Measurements from ENCODE around the gene XKR8. TPM values are rescaled to one million over a fixed set of nuclear protein-coding genes. Genes with fewer than 3 reads are reported as not detected.

XKR8 gene
- total and polyA plus RNA-seq, 2 of the 4 experiments (the other 2 are of a cell fraction), result 1.1 to 10.7 TPM

GRCh38 chr1:27960762-27961645 lies 1.2 kb downstream of the XKR8 start (continued):
- TF ChIP-seq RAD21 (IDR thresholded peaks at IDR 0.05; ENCODE audit: low read length) (no peak), NFE2L2 (IDR thresholded peaks at IDR 0.05; ENCODE audit: low read depth, low read length) (no peak)

DNA sequence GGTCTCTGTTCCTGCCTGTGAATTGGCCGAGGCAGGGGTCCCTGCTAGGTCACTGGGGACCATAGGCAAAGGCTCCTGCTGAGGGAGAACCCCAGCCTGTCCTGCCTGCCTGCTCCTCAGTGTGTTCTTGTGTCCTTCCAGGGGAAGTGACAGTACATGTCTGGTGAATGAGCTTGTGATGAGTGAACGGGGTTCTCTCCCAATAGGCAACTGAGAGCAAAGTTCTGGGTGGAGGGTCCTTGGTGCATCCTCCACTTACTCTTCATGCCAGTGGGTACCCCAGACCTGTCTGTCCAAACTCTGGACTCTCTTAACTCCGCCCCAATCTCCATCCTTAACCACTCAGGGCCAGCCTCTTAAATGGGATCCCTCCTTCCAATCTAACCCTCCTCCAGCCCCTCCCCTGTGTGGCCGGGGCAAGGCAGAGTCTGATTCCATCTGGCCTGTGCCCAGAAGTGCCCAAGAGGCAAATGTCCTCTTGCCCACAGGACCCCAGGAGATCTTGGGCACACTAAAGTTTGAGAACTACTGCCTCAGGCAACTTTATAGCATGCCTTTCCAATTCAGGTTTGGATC lies 2.0 kb downstream of the XKR8 start:
- intact Hi-C loops (cut with micrococcal nuclease), result no loop called here
- POLR2A ChIA-PET (ENCODE audit: unreplicated experiment), result no interaction called here
- Histone ChIP-seq H3K18ac (ENCODE audit: low read depth, low read length) (no peak overlapping the region), H3K36me3 (ENCODE audit: control insufficient read depth, insufficient read depth, low read length) (peaks cover 20% of the 10 kb centered on the region; the same call in 1 of the 2 replicates), H4K5ac (ENCODE audit: low read depth, low read length) (no peak overlapping the region), H2BK15ac (ENCODE audit: low read depth, low read length) (no peak overlapping the region), H2AK9ac (replicated peaks; ENCODE audit: low read depth, low read length, poor library complexity) (peak overlapping the region; percentile 19), H3K27me3 (ENCODE audit: control insufficient read depth, insufficient read depth, low read length) (no peaks in the 10 kb centered on the region), H3K9ac (ENCODE audit: low read depth, low read length) (no peak overlapping the region), H2BK5ac (ENCODE audit: low read depth, low read length, poor library complexity, severe bottlenecking) (no peak overlapping the region), H2BK120ac (ENCODE audit: low read depth, low read length) (no peak overlapping the region), H3K56ac (ENCODE audit: extremely low read depth, insufficient read depth, low read length) (no peak overlapping the region), H3K14ac (replicated peaks; ENCODE audit: low read depth, low read length) (no peak overlapping the region), H3K4me3 (ENCODE audit: insufficient read depth, low read depth, low read length) (no peak overlapping the region), H4K91ac (ENCODE audit: insufficient read depth, low read depth, low read length) (no peak overlapping the region), H3K4me1 (ENCODE audit: control insufficient read depth, insufficient read depth, low read length) (peaks cover 14% of the 10 kb centered on the region), H3K9me1 (ENCODE audit: insufficient read depth, low read length) (peaks cover 23% of the 10 kb centered on the region), H3K79me1 (ENCODE audit: low read depth in 1 of 2, low read length in 2 of 2) (peaks cover 13 to 33% of the 10 kb centered on the region in 2 experiments), H4K20me1 (ENCODE audit: insufficient read depth, low read length) (no peaks in the 10 kb centered on the region; the same call in 1 of the 2 replicates), H2AK5ac (ENCODE audit: low read depth, low read length) (no peak overlapping the region), H4K8ac (ENCODE audit: low read depth in 2 of 2, low read length in 2 of 2) (peak overlapping the region in 1 of 2 experiments; percentile 57; a peak in 2 of 4 replicates), H3K9me3 (ENCODE audit: control insufficient read depth, insufficient read depth, low read length) (no peaks in the 10 kb centered on the region), H2AFZ (replicated peaks; ENCODE audit: low read length, poor library complexity) (no peak overlapping the region), H3K4ac (ENCODE audit: low read depth, low read length) (peak overlapping the region; percentile 29; the same call in 1 of the 2 replicates), H2BK20ac (ENCODE audit: low read depth, low read length) (no peak overlapping the region), H3K27ac (ENCODE audit: insufficient read depth, low read length) (no peak overlapping the region), H3K23ac (ENCODE audit: low read depth, low read length) (no peak overlapping the region), H3K4me2 (ENCODE audit: low read depth, low read length) (peak overlapping the region; percentile 86)
- ATAC-seq (ENCODE audit: low read depth) (peak; percentile 19; the same call in 1 of the 2 replicates), DNase-seq (no peak)
- WGBS, 2 experiments (ENCODE audit: extremely low coverage in 2 of 2, insufficient read length in 1 of 2), result 55% methylated on average over 2 of the region's 4 CpGs; no CpG with 5 or more reads in 1 of the 2 experiments
- BruUV-seq (replicated peaks), result no TSS peak
- in situ Hi-C loops (cut with MboI; ENCODE audit: low sequenced_read_pairs), result no loop called here
- TF ChIP-seq RAD21 (IDR thresholded peaks at IDR 0.05; ENCODE audit: low read length), result no peak
- no peak for TF ChIP-seq BHLHE40 (IDR thresholded peaks at IDR 0.05; ENCODE audit: low read depth, low read length)
- TF ChIP-seq SMC3 (IDR thresholded peaks at IDR 0.05; ENCODE audit: low read depth, low read length), result no peak
- TF ChIP-seq RFX5 (IDR thresholded peaks at IDR 0.05; ENCODE audit: low read depth, low read length), result no peak
- CTCF ChIA-PET, result no interaction called here
- dilution Hi-C loops (cut with HindIII; ENCODE audit: low sequenced_read_pairs, unreplicated experiment), result no loop called here

All from IMR-90 (cell line).